RWPE2 (cell line): ENCODE results near the gene TIMM23.

Experiments
- ATAC-seq: fragments of 200-7000 bp; cut with Tn5 transposase; 3 replicates; pipeline ENCODE4 v1.9.1; 2021; ENCODE audit warnings: low read depth
- DNase-seq: peaks from one replicate; pipeline ENCODE4 v3.0.0-alpha.2; 2020; ENCODE audit warnings: low spot score
- H3K27ac ChIP-seq: fragments of 450-650 bp; 2 replicates; pipeline ENCODE4 v1.5.1; 2017; ENCODE audit warnings: mild to moderate bottlenecking; ENCODE audit not compliant: poor library complexity, severe bottlenecking
- H3K27me3 ChIP-seq: fragments of 250-450 bp; sonication (Bioruptor Pico); 2 replicates; pipeline ENCODE4 v1.5.1; 2021; ENCODE audit warnings: mild to moderate bottlenecking, moderate library complexity; ENCODE audit not compliant: insufficient read depth, poor library complexity, severe bottlenecking
- H3K36me3 ChIP-seq: fragments of 250-450 bp; sonication (Bioruptor Pico); 2 replicates; pipeline ENCODE4 v1.5.1; 2020; ENCODE audit warnings: low read depth, mild to moderate bottlenecking, moderate library complexity
- H3K4me1 ChIP-seq: fragments of 250-450 bp; sonication (Bioruptor Pico); 2 replicates; pipeline ENCODE4 v1.5.1; 2021; ENCODE audit warnings: mild to moderate bottlenecking, moderate library complexity; ENCODE audit not compliant: insufficient read depth, poor library complexity, severe bottlenecking
- H3K4me3 ChIP-seq: fragments of 250-450 bp; sonication (Bioruptor Pico); 2 replicates; pipeline ENCODE4 v1.5.1; 2021; ENCODE audit warnings: mild to moderate bottlenecking, moderate library complexity; ENCODE audit not compliant: severe bottlenecking
- H3K9me3 ChIP-seq: fragments of 250-450 bp; sonication (Bioruptor Pico); 2 replicates; pipeline ENCODE4 v1.5.1; 2021; ENCODE audit warnings: mild to moderate bottlenecking, moderate library complexity; ENCODE audit not compliant: severe bottlenecking
- TF ChIP-seq, protein P1 (sequence below): fragments of 450-650 bp; IDR thresholded peaks from one replicate; pipeline ENCODE4 v1.5.1; 2017; ENCODE audit warnings: mild to moderate bottlenecking, moderate library complexity; ENCODE audit not compliant: poor library complexity, severe bottlenecking

Gene TIMM23

DNA sequence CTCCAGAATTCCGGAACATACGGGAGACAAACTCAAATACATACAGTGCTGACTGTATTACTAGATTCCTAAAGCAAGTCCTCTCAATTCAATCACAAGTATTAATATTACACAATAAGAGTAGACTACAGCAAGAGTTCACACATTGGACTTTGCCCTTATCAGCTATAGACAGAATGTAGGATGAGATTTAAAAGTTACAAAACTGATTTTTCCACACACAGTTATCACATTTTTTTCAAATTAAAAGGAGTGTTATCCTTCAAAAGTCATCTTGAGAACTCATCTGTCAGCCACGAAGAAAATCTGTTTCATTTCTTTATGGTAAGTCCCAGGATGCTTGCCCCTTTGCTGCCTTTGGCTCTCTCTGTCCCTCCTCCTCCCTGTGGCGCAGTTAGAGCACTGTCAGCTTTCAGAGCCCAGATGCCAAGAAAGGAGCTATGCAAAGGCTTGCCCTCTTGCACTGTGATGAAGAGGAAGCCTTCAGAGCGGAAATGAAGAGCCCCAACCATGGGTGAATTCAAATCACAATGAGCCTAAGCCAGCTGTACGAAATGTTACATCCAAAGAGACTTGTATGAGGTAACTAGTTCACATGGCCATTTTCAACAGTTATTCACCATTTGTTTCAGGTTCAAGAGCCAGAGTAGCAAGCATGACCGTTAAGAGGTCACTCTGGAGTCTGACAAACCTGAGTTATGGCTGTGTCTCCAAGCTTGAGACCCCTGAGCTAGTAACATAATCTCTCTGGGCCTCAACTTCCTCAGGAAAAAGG, 47.5 kb downstream of the TIMM23 start:
- H3K9me3 ChIP-seq, result no peaks in the 10 kb centered on the region
- H3K4me3 ChIP-seq, result no peak overlapping the region
- peaks cover 17% of the 10 kb centered on the region for H3K4me1 ChIP-seq
- H3K27ac ChIP-seq, result no peak overlapping the region
- TF ChIP-seq, protein P1, sequence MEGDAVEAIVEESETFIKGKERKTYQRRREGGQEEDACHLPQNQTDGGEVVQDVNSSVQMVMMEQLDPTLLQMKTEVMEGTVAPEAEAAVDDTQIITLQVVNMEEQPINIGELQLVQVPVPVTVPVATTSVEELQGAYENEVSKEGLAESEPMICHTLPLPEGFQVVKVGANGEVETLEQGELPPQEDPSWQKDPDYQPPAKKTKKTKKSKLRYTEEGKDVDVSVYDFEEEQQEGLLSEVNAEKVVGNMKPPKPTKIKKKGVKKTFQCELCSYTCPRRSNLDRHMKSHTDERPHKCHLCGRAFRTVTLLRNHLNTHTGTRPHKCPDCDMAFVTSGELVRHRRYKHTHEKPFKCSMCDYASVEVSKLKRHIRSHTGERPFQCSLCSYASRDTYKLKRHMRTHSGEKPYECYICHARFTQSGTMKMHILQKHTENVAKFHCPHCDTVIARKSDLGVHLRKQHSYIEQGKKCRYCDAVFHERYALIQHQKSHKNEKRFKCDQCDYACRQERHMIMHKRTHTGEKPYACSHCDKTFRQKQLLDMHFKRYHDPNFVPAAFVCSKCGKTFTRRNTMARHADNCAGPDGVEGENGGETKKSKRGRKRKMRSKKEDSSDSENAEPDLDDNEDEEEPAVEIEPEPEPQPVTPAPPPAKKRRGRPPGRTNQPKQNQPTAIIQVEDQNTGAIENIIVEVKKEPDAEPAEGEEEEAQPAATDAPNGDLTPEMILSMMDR, result no peak
- DNase-seq, result no peak
- peaks cover 22% of the 10 kb centered on the region for H3K36me3 ChIP-seq
- H3K27me3 ChIP-seq, result no peaks in the 10 kb centered on the region
- ATAC-seq, result no peak

DNA sequence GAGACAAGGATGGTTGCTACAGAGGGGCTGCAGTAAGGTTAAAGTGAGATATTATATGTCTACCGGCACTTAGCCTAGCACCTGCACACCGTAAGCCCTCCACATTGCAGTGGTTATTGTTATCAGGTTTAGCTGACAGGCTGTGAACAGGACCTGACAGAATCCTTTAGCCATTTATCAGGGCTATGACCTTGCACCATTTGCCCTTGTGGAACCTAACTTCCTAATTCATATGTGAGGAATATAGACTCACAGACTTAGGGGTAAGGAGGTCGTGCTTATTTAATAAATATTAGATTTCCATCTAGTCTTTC, 48.0 kb downstream of the TIMM23 start:
- H3K9me3 ChIP-seq, result no peaks in the 10 kb centered on the region
- H3K4me1 ChIP-seq, result peaks cover 17% of the 10 kb centered on the region
- H3K27me3 ChIP-seq, result no peaks in the 10 kb centered on the region
- H3K27ac ChIP-seq, result no peak overlapping the region
- TF ChIP-seq, protein P1, result no peak
- DNase-seq (no peak), ATAC-seq (no peak)
- no peak overlapping the region for H3K4me3 ChIP-seq
- H3K36me3 ChIP-seq, result peaks cover 16% of the 10 kb centered on the region

DNA sequence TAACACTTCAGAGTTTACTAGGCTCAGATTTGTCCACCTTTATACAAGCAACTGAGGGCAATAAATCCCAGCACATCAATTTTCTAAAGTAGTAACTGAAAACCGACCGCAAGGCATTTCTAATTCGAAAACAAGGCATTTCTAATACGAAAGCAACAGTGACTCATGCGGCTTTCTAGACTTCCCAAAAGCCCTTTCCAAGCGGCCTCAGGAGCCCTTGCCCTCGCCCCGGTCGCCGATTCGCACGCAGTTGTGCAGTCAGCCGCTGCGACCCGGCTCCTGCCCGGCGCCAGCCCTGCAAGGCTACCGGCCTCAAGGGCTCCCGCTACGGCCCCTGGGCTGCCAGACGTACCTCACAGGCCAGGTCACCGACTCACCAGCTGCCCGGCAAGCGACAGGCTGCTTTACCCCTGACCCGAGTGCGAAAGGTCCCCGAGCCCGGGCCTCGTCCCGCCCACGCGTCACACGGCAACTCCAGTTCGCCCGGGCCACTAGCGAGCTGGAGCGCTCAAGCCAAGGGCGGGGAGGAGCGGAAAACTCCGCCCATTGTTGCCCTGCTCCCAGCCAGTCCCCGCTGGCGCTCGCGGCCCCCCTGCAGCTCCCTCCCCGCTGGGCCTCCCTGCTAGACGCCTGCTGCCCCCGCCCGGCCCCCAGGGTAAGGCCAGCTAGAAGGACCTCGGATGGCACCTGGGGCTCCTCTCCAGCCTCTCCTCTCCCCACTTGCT, 50.9 kb downstream of the TIMM23 start:
- H3K27ac ChIP-seq, result peak overlapping the region; percentile 57
- peaks cover 8% of the 10 kb centered on the region for H3K36me3 ChIP-seq
- DNase-seq (peak; percentile 89), ATAC-seq (peak; percentile 98)
- TF ChIP-seq, protein P1, result peak; percentile 54
- no peaks in the 10 kb centered on the region for H3K27me3 ChIP-seq
- H3K9me3 ChIP-seq, result no peaks in the 10 kb centered on the region
- H3K4me1 ChIP-seq, result peaks cover 17% of the 10 kb centered on the region
- peak overlapping the region; percentile 54 for H3K4me3 ChIP-seq

DNA sequence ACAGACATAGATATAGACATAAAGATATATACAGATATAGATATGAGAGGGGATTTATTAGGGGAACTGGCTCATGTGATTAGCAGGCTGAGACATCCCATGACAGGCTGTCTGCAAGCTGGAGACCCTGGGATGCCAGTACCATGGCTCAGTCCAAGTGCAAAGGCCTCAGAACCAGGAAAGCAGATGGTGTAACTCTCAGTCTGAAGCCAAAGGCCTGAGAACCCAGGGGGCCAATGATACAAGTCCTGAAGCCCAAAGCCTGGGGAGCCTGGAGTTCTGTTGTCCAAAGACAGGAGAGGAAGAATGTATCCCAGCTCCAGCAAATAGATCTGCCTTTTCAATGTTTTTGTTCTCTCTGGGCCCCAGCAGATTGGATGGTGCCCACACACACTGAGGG, 52.7 kb downstream of the TIMM23 start:
- no peak for DNase-seq
- Histone ChIP-seq H3K4me3 (no peak overlapping the region), H3K4me1 (peaks cover 30% of the 10 kb centered on the region), H3K36me3 (peaks cover 10% of the 10 kb centered on the region), H3K27ac (peak overlapping the region; percentile 57), H3K27me3 (no peaks in the 10 kb centered on the region), H3K9me3 (no peaks in the 10 kb centered on the region)
- TF ChIP-seq, protein P1, result no peak
- ATAC-seq, result no peak

DNA sequence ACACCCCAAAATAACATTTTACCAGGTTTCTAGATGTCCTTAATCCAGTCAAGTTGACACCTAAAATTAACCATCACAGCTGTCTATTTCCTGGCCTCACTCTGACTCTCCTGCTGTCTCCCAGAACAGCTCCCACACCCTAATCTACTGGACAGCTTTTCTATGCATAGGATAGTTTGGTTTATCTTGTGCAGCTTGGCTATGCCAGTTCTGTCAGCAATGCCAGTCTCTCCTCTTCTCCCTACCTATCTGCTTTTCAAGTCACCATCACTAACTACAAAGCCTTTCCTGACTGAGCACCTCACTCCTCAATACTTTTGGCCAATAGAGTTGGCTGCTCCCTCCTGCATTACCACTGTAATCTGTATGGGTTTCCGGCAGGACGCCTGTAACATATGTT, 53.1 kb downstream of the TIMM23 start:
- DNase-seq (no peak), ATAC-seq (no peak)
- Histone ChIP-seq H3K36me3 (peaks cover 10% of the 10 kb centered on the region), H3K27me3 (no peaks in the 10 kb centered on the region), H3K27ac (no peak overlapping the region), H3K9me3 (no peaks in the 10 kb centered on the region), H3K4me1 (peaks cover 30% of the 10 kb centered on the region), H3K4me3 (no peak overlapping the region)
- TF ChIP-seq, protein P1, result no peak
